Mononuclear cell (primary cell): Measurements from ENCODE around the gene COL6A1. TPM values are rescaled to one million over a fixed set of nuclear protein-coding genes. Genes with fewer than 3 reads are reported as not detected.

ENCODE experiments used
- H3K27me3 ChIP-seq: 2 replicates; pipeline ENCODE4 v1.6.0; 2011; ENCODE audit warnings: low read length, control low read depth; ENCODE audit not compliant: insufficient read depth
- H3K4me1 ChIP-seq: 2 replicates; pipeline ENCODE4 v1.5.1; 2011; ENCODE audit warnings: mild to moderate bottlenecking, low read length, control low read depth; ENCODE audit not compliant: insufficient read depth
- H3K4me3 ChIP-seq: 2 replicates; pipeline ENCODE4 v1.5.1; 2011; ENCODE audit warnings: mild to moderate bottlenecking, low read length, moderate library complexity
- H3K9me3 ChIP-seq: 2 replicates; pipeline ENCODE4 v1.5.1; 2011; ENCODE audit warnings: low read depth, mild to moderate bottlenecking, control low read depth, low read length
- total RNA-seq: library from RNA; depleted of rRNA; stranded (reverse); fragments of >200 nt; gene quantifications from one replicate; pipeline ENCODE4 v1.2.3, GENCODE V29; 2012

COL6A1 gene
- total RNA-seq, 1 donor, result 1.4 TPM

- H3K9me3 ChIP-seq, result no peaks in the 10 kb centered on the region
- H3K4me3 ChIP-seq, result no peak overlapping the region
- H3K27me3 ChIP-seq, result peaks cover 24% of the 10 kb centered on the region
- peaks cover 15% of the 10 kb centered on the region for H3K4me1 ChIP-seq
These were observed 1.9 kb upstream of the COL6A1 start for GRCh38 chr21:45979651-45980050.

- peaks cover 18% of the 10 kb centered on the region for H3K27me3 ChIP-seq
- H3K4me1 ChIP-seq, result peaks cover 9% of the 10 kb centered on the region
- H3K4me3 ChIP-seq, result no peak overlapping the region
- H3K9me3 ChIP-seq, result no peaks in the 10 kb centered on the region
These were observed 1.3 kb upstream of the COL6A1 start for GRCh38 chr21:45980271-45980670.

DNA sequence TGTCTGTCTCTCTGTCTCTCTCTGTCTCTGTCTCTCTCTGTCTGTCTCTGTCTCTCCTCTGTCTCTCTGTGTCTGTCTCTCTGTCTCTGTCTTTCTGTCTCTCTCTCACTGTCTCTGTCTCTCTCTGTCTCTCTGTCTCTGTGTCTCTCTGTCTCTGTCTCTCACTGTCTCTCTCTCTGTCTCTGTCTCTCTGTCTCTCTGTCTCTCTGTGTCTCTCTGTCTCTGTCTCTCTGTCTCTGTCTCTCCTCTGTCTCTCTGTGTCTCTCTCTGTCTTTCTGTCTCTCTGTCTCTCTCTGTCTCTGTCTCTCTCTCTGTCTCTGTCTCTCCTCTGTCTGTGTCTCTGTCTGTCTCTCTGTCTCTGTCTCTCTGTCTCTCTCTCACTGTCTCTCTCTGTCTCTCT lies 873 bp upstream of the COL6A1 start:
- Histone ChIP-seq H3K27me3 (peaks cover 17% of the 10 kb centered on the region), H3K9me3 (no peaks in the 10 kb centered on the region), H3K4me1 (peaks cover 8% of the 10 kb centered on the region), H3K4me3 (no peak overlapping the region)

DNA sequence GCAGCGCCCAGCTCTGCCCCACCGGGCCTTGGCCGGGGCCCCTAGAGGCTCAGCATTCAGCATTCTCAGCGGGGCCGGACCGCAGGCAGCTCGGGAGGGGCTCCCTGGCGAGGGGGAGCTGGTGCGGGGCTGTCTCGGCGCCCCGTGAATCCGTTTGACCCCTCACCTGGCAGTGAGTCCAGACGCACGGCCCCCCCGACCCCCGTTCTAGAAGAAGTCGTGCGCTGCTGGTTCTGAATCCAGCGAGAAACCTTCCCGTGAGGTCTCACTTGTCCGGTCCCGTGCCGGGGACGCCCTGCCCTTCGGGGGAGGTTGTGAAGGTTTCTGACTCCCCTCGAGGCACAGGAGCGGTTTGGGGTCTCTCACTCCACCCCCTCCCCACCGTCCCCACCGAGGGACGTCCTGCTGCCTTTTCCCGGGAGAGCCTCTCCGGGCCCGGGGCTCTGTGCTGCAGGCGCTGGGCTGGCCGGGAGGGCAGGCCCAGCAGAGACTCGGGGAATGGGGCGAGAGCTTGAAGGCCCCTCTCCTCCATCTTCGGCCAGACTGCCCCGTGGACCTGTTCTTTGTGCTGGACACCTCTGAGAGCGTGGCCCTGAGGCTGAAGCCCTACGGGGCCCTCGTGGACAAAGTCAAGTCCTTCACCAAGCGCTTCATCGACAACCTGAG lies 655 bp downstream of the COL6A1 start:
- peak overlapping the region; percentile 18 for H3K4me3 ChIP-seq
- no peaks in the 10 kb centered on the region for H3K9me3 ChIP-seq
- H3K27me3 ChIP-seq, result peaks cover 13% of the 10 kb centered on the region
- H3K4me1 ChIP-seq, result peaks cover 8% of the 10 kb centered on the region

GRCh38 chr21:45982758-45983648 lies 1.4 kb downstream of the COL6A1 start:
- Histone ChIP-seq H3K4me3 (no peak overlapping the region), H3K4me1 (peaks cover 8% of the 10 kb centered on the region), H3K9me3 (no peaks in the 10 kb centered on the region), H3K27me3 (peaks cover 13% of the 10 kb centered on the region)

GRCh38 chr21:45983649-45983965 lies 2.0 kb downstream of the COL6A1 start:
- Histone ChIP-seq H3K4me1 (peaks cover 8% of the 10 kb centered on the region), H3K27me3 (peaks cover 13% of the 10 kb centered on the region), H3K9me3 (no peaks in the 10 kb centered on the region), H3K4me3 (no peak overlapping the region)

DNA sequence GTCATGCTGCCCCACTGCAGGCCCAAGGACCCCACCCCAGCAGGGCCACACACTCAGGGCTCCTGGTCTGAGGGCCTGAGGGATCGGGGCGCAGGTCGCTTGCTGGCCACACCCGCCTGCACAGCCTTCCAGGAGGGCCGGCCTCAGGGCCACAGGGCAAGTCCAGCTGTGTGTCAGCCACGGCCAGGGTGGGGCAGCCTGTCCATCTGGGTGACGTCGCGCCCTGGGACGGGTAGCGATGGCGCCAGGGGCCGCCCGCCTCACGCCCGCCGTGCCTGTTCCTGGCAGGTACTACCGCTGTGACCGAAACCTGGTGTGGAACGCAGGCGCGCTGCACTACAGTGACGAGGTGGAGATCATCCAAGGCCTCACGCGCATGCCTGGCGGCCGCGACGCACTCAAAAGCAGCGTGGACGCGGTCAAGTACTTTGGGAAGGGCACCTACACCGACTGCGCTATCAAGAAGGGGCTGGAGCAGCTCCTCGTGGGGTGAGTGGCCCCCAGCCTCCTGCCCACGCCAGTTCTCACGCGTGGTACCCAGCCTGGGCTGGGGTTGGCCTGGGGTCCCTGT lies 2.5 kb downstream of the COL6A1 start:
- Histone ChIP-seq H3K9me3 (no peaks in the 10 kb centered on the region), H3K4me3 (no peak overlapping the region), H3K4me1 (peaks cover 8% of the 10 kb centered on the region), H3K27me3 (peaks cover 13% of the 10 kb centered on the region)

- Histone ChIP-seq H3K9me3 (no peaks in the 10 kb centered on the region), H3K27me3 (peaks cover 13% of the 10 kb centered on the region), H3K4me3 (no peak overlapping the region), H3K4me1 (peaks cover 8% of the 10 kb centered on the region)
These were observed 3.1 kb downstream of the COL6A1 start for GRCh38 chr21:45984584-45985095.

GRCh38 chr21:45985471-45986315 lies 4.1 kb downstream of the COL6A1 start:
- Histone ChIP-seq H3K4me3 (no peak overlapping the region), H3K27me3 (peaks cover 12% of the 10 kb centered on the region), H3K9me3 (no peaks in the 10 kb centered on the region)

GRCh38 chr21:45986316-45987051 lies 4.9 kb downstream of the COL6A1 start:
- Histone ChIP-seq H3K4me1 (no peaks in the 10 kb centered on the region), H3K27me3 (peaks cover 8% of the 10 kb centered on the region), H3K4me3 (no peak overlapping the region), H3K9me3 (no peaks in the 10 kb centered on the region)

More at GRCh38 chr21:45985471-45986315, 4.1 kb downstream of the COL6A1 start:
- peaks cover 6% of the 10 kb centered on the region for H3K4me1 ChIP-seq

GRCh38 chr21:45987121-45987711 lies 5.6 kb downstream of the COL6A1 start:
- Histone ChIP-seq H3K9me3 (no peaks in the 10 kb centered on the region), H3K4me1 (no peaks in the 10 kb centered on the region), H3K4me3 (no peak overlapping the region), H3K27me3 (peaks cover 7% of the 10 kb centered on the region)

GRCh38 chr21:45988366-45989347 lies 7.1 kb downstream of the COL6A1 start:
- H3K27me3 ChIP-seq, result no peaks in the 10 kb centered on the region
- H3K4me1 ChIP-seq, result no peaks in the 10 kb centered on the region
- no peak overlapping the region for H3K4me3 ChIP-seq
- H3K9me3 ChIP-seq, result no peaks in the 10 kb centered on the region
